Endometrial microvascular endothelial cells (primary cell): Measurements from ENCODE around the gene EDIL3. TPM values are rescaled to one million over a fixed set of nuclear protein-coding genes. Genes with fewer than 3 reads are reported as not detected.

ENCODE experiments used
- in situ Hi-C: cut with HindIII; loops from 2 replicates; pipeline ENCODE4 v1.10.0; 2017; ENCODE audit warnings: low sequenced_read_pairs, low pct_unique_long_range_greater_than_20kb; ENCODE audit errors: inconsistent ontology term
- total RNA-seq: library from RNA; depleted of rRNA; stranded (reverse); fragments of >200 nt; gene quantifications from one replicate; pipeline ENCODE4 v1.2.3, GENCODE V29; 2015; ENCODE audit errors: inconsistent ontology term

The EDIL3 gene
- total RNA-seq, 1 donor from 2014 or later = 20.7 TPM

GRCh38 chr5:84274585-84275468, 109.9 kb downstream of the EDIL3 start:
- in situ Hi-C loops = no loop called here

- in situ Hi-C loops = no loop called here
These were observed 111.2 kb downstream of the EDIL3 start for GRCh38 chr5:84273517-84273883.

GRCh38 chr5:84272771-84273516, 111.7 kb downstream of the EDIL3 start:
- in situ Hi-C loops = no loop called here

GRCh38 chr5:84265739-84266550, 118.7 kb downstream of the EDIL3 start:
- in situ Hi-C loops = no loop called here

- in situ Hi-C loops = no loop called here
These were observed 119.5 kb downstream of the EDIL3 start for GRCh38 chr5:84265130-84265529.

- in situ Hi-C loops = no loop called here
These were observed 123.7 kb downstream of the EDIL3 start for GRCh38 chr5:84260939-84261338.

- in situ Hi-C loops = no loop called here
These were observed 124.5 kb downstream of the EDIL3 start for GRCh38 chr5:84260140-84260539.

- in situ Hi-C loops = no loop called here
These were observed 125.2 kb downstream of the EDIL3 start for GRCh38 chr5:84259283-84260045.

GRCh38 chr5:84257061-84257460, 127.6 kb downstream of the EDIL3 start:
- in situ Hi-C loops = no loop called here

GRCh38 chr5:84255315-84255714, 129.4 kb downstream of the EDIL3 start:
- in situ Hi-C loops = no loop called here

GRCh38 chr5:84253946-84254345, 130.7 kb downstream of the EDIL3 start:
- in situ Hi-C loops = no loop called here

- in situ Hi-C loops = no loop called here
These were observed 133.2 kb downstream of the EDIL3 start for GRCh38 chr5:84251503-84251902.

GRCh38 chr5:84249918-84250630, 134.6 kb downstream of the EDIL3 start:
- in situ Hi-C loops = no loop called here

GRCh38 chr5:84248013-84248412, 136.7 kb downstream of the EDIL3 start:
- in situ Hi-C loops = no loop called here

GRCh38 chr5:84242286-84242685, 142.4 kb downstream of the EDIL3 start:
- in situ Hi-C loops = no loop called here

GRCh38 chr5:84239494-84239893, 145.2 kb downstream of the EDIL3 start:
- in situ Hi-C loops = no loop called here

GRCh38 chr5:84237126-84237525, 147.6 kb downstream of the EDIL3 start:
- in situ Hi-C loops = no loop called here

- in situ Hi-C loops = no loop called here
These were observed 153.2 kb downstream of the EDIL3 start for GRCh38 chr5:84231433-84231832.
